Measurements from ENCODE around the gene PRC1.

GRCh38 chr15:90952901-90953677, 41.2 kb downstream of the PRC1 start:
- no peak for TF ChIP-seq CTCF (conservative IDR thresholded peaks at IDR 0.05 in 1 of 2, IDR thresholded peaks at IDR 0.05 in 1 of 2; ENCODE audit: extremely low read depth in 1 of 2, insufficient read depth in 1 of 2, low read depth in 1 of 2, low read length in 2 of 2)
- TF ChIP-seq EZH2 (IDR thresholded peaks at IDR 0.05; ENCODE audit: borderline replicate concordance, low read length) = no peak
